GM18867 (cell line): Measurements from ENCODE around the gene POU6F2.

Source experiments
- ATAC-seq: cut with Tn5 transposase; IDR thresholded peaks from one replicate; pipeline ENCODE4 v1.9.1; 2021; ENCODE audit warnings: mild to moderate bottlenecking, moderate library complexity; ENCODE audit not compliant: unreplicated experiment

Gene POU6F2

DNA sequence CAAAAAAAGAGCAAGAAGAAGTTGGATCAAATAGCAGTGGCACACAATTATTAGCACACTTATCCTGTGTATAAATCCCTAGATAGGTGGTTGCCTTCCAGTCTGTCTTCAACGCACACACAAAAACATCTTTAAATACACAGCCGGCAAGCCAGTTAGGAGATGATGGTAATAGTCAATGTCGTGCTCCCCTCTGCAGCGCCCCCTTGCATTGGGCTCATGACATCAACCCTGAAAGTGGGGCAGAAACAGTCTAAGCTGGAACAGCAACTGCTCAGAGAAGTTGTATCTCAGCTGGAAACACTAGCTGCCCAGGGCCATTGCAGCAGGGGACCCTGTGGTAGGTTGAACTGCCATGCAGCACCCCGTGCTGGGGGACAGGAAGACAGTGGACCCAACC, 409.0 kb downstream of the POU6F2 start:
- no peak for ATAC-seq

DNA sequence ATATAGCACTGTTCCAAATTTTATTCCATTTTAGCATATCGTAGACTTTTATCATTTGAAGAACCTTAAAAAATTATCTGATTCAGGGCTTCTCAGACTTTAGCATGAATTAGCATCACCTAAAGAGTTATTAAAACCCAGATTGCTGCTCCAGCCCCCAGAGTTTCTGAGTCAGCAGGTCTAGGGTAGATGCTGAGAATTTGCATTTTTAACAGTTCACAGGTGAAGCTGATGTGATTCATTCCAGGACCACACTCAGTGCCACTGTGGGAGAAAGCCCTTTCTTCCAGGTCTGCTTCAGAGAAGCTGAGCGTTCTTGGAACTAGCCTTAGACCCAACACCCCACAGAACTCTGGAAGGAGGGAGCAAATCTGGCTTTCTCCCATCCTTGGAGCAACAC, 414.4 kb downstream of the POU6F2 start:
- no peak for ATAC-seq

DNA sequence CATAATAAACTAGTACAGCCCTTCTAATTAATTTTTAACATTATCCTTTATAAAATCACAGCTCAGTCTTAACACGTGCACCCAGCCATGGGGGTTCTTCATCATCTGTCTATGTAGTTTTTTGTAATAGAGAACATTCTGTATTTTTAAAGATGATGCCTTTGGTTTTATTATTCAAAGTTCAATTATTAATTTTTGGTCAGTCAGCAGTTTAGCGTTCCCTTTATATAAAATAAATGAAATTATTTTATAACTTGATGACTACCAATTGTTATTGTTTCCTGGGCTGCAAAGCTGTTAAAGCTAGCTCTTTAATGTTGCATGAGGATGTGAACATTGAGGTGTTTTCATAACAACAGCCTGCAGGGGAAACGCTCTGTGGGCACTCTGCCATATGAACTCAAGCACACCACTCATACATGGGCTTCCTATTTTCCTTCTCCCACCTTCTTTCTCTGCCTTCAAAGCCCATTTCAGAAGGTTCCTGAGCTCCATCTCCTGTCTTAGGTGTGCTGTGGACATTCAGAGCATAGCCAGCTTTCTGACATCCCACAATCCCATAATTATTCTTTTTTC, 416.5 kb downstream of the POU6F2 start:
- ATAC-seq = no peak

DNA sequence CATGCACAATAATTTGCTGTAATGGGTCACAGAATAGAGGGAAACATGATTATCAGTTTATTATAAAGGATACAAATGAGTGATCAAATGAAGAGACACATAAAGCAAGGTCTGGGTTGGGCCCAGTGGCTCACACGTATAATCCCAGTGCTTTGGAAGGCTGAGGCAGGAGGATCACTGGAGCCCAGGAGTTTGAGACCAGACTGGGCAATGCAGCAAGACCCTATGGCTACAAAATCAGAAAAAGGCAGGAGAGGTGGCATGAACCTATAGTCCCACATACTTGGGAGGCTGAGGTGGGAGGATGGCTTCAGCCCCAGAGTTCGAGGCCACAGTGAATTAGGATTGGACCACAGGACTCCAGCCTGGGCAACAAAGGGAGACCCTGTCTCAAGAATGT, 421.7 kb downstream of the POU6F2 start:
- ATAC-seq = no peak

DNA sequence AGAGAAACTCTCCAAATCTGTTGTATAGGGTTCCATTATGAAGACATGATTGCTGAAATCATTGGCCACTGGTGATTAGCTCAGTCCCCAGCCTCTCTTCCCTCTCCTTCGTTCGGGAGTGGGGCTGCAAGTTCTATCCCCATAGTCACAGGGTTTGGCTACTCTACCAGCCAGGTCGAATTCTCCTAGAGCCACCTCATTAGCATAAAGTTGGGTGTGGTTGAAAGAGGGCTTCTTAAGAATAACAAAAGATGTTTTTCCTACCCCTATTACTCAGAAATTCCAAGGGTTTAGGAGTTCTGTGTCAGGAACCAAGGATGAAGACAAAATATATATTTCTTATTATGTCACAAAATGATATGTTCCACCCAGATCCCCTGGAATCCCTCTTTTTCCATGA, 422.3 kb downstream of the POU6F2 start:
- no peak for ATAC-seq

DNA sequence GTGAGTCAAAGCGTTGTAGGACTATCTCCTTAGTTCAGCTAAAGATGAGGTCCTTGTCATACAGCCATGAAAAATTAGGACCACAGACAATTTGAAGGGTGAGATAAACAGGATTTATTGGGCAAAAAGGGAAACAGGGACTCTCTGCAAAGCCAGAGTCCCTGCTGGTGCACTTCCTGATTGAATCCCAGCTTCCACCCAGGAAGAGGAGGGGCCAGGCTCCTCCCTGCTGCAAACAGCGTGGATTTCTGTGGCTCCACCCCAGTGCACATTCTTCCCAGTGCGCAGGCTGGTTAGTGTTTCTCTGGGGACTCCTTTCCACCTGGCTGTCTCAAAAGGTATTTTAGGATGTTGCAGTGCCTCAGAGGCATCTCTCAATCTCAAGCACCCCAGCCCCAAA, 423.1 kb downstream of the POU6F2 start:
- ATAC-seq = no peak

DNA sequence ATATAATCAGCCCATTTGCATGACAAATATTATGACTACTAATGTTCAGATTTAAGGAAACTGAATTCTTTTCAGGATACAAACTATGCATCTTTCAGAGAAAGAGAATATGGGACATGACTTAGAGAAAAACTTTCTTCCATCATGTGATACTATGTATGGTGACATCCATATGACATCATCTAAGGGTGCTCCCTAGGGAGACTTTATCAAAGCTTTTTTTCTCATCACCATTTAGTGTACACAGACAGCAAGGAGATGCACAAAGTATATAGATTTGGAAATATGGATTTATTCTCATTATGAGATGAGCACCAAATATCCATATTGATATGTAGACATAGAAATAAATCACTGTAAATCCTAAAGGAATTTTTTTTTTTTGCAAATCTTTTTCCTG, 424.3 kb downstream of the POU6F2 start:
- no peak for ATAC-seq

DNA sequence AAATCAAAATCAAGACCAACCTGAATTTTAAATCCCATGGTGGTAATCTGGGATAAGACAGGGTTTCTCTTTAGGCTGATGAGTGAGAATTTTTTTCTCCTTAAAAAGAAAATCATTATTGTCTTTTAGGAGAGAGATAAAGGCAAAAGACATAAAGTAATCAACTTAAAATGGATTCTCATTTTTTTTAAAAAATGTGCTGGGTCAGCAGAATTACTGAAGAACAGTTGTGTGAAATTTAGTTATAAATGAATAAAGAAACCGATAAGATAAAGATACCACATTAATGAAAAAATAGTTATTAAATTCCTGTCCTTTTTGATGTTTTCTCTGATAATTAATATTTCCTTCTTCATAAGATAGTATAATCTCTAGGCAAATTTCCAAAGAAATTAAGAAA, 427.2 kb downstream of the POU6F2 start:
- no peak for ATAC-seq

DNA sequence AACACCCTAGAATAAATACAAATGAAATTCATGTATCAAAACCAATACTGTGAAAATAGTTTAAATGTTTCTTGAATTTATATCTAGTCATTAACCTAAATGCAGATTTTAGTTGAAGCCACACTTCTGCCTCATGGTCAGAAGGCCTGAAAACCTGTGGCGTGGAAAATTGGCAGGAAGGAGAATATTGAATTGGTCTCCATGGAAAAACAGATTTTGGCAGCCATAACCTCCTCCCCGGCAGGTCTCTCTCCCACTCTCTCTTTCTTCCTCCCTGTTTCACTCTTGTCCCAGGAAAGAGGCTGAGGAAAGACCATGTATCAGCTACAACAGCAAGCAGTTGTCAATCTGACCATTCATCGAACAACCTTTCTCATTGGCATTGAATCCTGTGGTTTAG, 427.9 kb downstream of the POU6F2 start:
- ATAC-seq = no peak

DNA sequence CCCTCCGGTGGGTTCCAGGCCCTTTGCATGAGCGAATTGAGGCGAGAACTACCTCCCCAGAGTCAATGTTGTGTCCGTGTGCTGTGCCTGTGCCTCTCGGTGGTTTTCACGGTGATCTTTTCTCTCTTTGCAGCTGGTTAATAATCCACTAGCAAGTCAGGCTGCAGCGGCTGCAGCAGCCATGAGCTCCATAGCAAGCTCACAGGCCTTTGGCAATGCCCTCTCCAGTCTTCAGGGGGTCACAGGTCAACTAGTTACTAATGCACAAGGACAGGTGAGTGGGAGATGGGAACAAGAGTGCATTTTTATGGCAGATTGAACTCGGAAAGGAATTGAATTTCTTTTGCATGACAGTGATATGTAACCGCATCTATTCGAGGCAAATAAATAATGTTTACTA, 428.8 kb downstream of the POU6F2 start:
- no peak for ATAC-seq

DNA sequence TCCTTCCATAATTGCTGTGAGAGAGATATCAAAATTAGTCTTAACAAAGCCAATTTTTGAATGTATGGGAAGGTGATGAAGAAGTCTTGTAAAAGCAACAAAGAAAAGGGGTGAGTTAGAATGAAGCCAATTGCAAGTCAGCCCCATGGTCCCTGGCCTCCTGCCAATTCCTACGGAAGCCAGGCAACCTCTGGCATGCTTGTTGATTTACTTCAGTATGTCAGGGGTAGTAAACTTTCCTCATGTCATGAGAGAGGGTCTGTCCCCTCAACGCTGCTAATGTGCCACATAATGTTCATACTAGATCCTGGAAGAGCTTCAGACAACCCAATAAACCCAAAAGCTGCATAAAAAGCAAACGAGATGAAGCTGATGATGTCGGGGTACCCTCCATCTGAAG, 429.4 kb downstream of the POU6F2 start:
- no peak for ATAC-seq

DNA sequence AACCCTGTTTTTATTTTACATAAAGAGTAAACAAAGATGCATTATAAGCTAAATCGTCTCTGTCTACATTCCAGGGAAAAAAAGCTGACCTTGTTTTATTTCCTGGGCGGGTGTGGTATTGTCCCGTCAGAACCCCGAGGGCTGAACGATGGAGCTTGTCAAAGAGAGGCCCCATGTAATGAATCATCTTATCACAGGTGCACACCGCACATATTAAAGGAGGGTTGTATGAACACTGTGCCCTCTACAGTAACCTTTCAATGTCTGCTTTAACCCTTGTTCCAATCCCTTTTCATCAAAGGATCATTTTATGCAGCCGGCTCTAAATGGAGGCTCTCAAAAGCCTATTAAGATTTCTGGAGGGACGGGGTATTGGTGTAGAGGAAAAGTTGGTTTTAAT, 430.0 kb downstream of the POU6F2 start:
- ATAC-seq = no peak

DNA sequence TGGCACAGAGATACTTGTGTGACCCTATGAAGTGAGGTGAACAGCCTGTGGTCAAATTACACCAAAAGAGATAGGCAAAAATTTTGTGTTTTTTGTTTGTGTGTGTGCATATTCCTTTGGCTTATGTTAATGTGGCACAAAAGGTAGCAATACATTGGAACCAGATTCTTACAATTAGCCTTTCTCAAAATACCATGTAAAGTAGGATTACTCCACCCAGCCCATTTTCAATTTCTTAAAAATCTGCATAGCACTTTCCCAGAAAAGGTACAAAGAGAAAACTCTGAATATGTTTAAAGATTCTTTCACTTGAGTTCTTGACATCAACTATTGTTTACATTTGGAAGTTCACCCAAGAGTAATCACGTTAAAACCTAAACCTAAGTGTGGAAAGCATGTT, 431.2 kb downstream of the POU6F2 start:
- no peak for ATAC-seq

DNA sequence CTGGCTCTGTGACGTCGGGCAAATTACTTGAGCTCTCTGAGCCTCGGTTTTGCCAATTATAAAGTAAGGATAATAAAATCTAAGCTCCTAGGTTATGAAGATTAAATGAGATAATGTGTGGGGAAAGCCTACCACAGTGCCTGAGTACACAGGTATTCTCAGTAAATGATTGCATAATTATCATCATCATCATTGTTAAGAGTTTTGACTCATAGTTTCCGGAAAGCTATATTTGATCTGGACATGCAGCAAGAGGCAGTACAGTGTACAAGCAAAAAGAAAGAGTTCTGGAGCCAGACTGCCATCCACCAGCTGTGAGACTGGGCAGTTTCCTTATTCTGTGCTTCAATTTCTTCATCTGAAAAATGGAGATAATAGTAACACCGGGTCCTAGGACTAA, 432.9 kb downstream of the POU6F2 start:
- no peak for ATAC-seq

DNA sequence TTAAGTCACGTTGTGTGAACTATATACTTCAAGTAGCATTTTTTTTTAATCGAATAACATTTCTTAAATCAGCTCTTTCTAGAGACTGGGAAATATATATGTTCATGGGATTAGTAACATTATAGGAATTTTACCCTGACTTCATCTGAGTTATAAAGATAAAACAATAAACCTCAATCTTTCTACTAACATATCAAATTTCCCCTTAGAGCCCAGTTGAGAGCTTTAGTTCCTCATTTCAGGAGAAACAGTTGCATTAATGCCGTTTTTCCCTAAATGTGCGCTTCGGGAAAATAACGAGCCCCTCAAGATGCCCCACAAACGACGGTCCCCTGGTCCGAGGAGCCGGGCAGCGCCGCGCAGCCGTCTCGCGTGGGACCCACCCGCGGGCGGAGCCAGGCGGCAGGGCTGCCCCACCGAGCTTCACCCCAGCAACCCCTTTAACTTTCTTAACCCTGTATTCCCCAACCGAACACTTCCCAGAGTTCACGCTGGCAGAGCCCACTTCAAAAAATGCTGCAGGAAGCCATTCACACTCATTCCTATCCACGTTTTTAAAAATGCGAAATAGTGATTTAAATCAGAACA, 436.0 kb downstream of the POU6F2 start:
- no peak for ATAC-seq

DNA sequence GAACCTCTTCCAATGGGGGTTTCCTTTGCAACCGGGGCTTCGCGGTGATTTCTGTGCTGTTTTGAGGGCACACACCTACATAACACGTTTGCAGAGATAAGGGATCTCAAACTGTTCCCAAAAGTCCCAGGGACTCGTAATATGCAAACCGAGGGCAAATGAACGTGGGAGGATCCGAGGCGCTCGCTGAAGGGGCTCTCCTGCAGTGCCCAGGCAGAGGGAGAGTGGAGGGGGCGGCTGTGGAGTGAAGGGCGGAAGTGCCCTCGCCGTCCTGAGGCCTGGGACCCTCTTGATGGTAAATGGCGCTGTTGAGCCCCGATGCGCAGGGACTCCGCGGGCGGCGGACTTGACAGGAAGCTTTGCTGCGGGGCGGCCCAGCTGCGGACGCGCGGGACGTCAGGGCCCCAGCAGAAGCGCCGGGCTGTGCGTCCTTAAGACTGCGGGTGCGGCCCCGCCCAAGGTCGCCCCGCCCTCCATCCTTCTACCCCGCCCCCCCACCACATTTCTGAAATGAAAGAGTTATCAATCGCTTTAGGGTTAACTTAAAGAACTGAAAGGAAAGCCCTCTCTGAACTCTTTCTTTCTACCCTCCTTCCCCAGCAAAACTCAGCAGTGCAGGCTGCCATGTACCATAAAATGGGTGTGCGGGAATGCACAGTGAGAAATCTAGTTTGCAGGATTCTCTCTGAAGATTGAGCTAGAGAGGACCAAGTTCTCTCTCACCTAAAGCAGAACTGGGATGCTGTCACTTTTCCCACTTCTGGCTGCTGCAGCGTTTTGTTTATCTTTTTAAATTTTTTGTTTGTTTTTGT, 436.7 kb downstream of the POU6F2 start:
- ATAC-seq = peak; percentile 92

DNA sequence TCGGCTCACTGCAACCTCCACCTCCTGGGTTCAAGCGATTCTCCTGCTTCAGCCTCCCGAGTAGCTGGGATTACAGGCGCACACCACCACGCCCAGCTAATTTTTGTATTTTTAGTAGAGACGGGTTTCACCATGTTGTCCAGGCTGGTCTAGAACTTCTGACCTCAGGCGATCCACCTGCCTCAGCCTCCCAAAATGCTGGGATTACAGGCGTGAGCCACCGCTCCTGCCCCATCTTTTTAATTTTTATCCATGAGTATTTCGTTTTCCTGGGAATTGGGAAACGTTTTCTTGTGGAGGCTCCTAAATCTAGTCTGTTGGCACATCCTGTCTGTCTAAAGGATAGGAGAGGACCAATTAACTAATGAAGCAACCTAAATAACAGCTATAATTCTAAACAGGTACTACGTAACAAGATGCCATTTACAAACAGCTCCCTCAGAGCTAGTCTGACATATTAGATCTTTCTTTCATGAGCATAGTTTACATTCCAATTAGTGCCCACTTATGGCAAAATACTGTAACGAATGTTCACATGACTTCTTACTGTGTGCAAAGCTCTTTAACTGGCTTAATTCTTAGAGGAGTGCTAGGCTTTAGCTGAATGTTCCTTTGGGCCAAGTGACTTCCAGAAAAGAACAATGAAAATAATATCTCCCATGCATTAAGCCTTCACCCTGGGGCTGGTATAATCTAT, 437.5 kb downstream of the POU6F2 start:
- ATAC-seq = no peak

DNA sequence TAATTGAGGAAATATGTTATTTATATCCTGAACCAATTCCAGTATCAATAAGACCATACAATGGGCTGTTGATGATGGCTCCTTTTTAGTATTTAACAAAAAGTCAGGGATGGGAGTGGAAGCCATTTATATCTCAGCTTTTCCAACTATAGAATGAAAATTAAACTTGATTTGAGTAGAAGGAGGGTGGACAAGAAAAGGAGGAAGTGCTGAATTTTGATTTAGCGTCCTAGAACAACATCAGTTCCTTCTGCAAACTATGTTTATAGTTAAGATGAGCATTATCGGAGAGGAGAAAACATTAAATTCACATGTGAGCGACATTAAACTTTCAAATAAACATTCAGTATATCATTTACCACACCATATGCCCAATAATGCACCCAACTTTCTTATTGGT, 439.2 kb downstream of the POU6F2 start:
- ATAC-seq = no peak

DNA sequence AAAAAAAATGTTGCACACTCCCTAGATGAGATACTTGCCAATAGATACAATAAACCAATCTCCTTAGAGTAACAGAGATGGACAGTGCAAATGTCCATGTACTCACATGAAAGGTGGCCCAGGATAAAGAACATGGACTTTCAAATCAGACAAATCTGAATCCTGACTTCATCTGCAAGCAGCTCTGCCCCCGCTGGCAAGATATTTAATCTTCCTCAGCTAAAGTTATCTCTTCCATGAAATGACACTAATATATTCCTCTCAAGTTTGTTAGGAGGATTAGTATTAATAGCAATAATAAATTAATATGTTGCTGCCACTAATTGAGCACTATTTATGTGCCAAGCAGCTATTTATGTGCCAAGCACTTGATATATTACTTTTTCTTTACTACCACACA, 439.9 kb downstream of the POU6F2 start:
- no peak for ATAC-seq

DNA sequence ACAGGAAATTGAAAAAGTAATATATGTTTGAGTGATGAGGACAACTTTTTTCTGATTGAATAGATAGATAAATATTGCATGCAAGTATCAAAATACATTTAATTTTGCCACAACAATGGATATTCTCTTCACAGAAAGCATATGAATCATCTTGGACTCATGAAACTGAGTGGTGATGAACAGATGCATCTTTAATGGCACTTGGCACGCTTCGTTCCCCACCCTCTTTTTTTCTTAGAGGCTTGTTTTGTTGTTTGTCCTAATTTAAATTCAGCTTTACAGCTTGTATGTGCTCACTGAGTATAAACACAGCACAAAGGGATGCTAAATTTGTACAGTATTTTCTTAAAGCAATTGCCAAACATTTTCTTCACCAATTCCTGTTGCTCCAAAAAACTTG, 443.5 kb downstream of the POU6F2 start:
- no peak for ATAC-seq

DNA sequence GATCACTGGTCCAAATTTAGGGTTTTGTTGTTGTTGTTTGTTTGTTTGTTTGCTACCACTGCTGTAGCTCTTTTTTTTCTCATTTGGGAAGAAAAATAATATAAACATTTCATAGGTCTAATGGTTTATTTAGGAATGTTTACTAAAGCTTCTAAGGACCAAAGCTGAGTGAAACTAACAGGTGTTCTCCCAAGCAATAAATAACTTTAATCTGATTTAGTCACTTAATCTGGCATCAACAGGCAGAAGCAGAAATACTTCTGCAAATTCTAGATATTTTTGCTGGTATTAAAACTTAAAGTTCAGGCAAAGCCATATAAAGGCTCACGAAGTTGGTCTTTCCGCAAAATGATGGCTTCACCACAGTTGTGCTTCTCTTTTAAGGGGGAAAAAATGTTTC, 444.0 kb downstream of the POU6F2 start:
- no peak for ATAC-seq

DNA sequence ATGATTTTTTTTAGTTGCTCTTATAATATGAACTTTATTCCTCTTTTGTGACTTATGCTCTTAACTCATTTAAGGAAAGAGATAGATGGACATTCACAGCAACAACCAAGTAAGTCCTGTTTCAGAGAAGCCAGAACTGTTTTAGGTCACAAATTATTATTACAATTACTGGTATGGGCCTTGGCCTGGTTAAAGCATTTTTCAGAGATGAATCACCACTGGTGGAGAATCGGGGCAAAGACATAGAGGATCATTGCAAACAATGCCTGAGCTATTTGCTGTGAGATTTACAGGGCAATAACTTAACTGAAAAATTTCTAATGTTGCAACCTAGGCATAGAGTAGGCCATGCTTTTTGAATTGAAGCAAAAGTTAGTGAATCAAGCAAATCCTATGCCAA, 450.5 kb downstream of the POU6F2 start:
- no peak for ATAC-seq
